SK-N-SH (cell line): ENCODE measurements around the gene SNCG.

ENCODE experiments used
- JUND ChIP-seq: IDR thresholded peaks from 2 replicates; pipeline ENCODE4 v1.4.0; 2012
- POLR2AphosphoS5 ChIP-seq: IDR thresholded peaks from 2 replicates; pipeline ENCODE4 v1.6.1; 2012; ENCODE audit warnings: low read depth, low read length
- RCOR1 ChIP-seq: fragments of 150-350 bp; IDR thresholded peaks from 2 replicates; pipeline ENCODE4 v1.6.1; 2017; ENCODE audit warnings: antibody characterized with exemption, low read length
- RFX5 ChIP-seq: IDR thresholded peaks from 2 replicates; pipeline ENCODE4 v1.6.1; 2012; ENCODE audit warnings: mild to moderate bottlenecking, improper control_type of control experiment, low read length
- SMC3 ChIP-seq: IDR thresholded peaks from 2 replicates; pipeline ENCODE4 v1.6.1; 2012; ENCODE audit warnings: low read depth, low read length, improper control_type of control experiment
- TF ChIP-seq, protein P1 (sequence below): fragments of 200-600 bp; sonication (generic); IDR thresholded peaks from 2 replicates; pipeline ENCODE4 v1.6.1; 2017; ENCODE audit warnings: antibody characterized with exemption, mild to moderate bottlenecking, moderate library complexity
- TF ChIP-seq, protein P2 (sequence below): fragments of 150-350 bp; IDR thresholded peaks from 2 replicates; pipeline ENCODE4 v1.6.1; 2017; ENCODE audit warnings: antibody characterized with exemption, low read length, low read depth, borderline replicate concordance

DNA sequence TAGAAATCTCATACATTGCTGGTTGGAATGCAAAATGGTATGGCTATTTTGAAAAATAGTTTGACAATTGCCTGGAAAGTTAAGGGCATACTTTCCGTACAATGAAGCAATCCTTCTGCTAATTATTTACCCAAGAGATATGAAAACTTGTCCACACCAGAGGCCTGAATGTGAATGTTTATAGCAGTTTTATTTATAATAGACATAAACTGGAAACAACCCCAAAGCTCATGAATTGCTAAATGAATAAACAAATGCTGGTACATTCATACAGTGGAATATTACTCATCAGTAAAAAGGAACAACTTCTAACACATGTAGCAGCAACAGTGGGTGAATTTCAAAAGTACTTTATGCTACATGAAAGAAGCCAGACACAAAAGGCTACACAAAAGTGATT lies 43.7 kb upstream of the SNCG start:
- TF ChIP-seq SMC3: no peak
- TF ChIP-seq POLR2AphosphoS5: no peak
- no peak for TF ChIP-seq JUND
- TF ChIP-seq, protein P1, sequence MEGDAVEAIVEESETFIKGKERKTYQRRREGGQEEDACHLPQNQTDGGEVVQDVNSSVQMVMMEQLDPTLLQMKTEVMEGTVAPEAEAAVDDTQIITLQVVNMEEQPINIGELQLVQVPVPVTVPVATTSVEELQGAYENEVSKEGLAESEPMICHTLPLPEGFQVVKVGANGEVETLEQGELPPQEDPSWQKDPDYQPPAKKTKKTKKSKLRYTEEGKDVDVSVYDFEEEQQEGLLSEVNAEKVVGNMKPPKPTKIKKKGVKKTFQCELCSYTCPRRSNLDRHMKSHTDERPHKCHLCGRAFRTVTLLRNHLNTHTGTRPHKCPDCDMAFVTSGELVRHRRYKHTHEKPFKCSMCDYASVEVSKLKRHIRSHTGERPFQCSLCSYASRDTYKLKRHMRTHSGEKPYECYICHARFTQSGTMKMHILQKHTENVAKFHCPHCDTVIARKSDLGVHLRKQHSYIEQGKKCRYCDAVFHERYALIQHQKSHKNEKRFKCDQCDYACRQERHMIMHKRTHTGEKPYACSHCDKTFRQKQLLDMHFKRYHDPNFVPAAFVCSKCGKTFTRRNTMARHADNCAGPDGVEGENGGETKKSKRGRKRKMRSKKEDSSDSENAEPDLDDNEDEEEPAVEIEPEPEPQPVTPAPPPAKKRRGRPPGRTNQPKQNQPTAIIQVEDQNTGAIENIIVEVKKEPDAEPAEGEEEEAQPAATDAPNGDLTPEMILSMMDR: no peak
- no peak for TF ChIP-seq RCOR1
- TF ChIP-seq RFX5: no peak
- TF ChIP-seq, protein P2, sequence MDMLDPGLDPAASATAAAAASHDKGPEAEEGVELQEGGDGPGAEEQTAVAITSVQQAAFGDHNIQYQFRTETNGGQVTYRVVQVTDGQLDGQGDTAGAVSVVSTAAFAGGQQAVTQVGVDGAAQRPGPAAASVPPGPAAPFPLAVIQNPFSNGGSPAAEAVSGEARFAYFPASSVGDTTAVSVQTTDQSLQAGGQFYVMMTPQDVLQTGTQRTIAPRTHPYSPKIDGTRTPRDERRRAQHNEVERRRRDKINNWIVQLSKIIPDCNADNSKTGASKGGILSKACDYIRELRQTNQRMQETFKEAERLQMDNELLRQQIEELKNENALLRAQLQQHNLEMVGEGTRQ: no peak
